ENCODE measurements around the gene DOCK8. TPM values are rescaled to one million over a fixed set of nuclear protein-coding genes. Genes with fewer than 3 reads are reported as not detected.

The DOCK8 gene
- total RNA-seq, 1 experiment from 2014 or later: 0.45 TPM

GRCh38 chr9:371349-371748, 156.7 kb downstream of the DOCK8 start:
- in situ Hi-C loops (cut with HindIII; ENCODE audit: low pct_unique_long_range_greater_than_20kb, low sequenced_read_pairs): no loop called here
- no peak for DNase-seq (ENCODE audit: low read depth, low spot score)

GRCh38 chr9:372128-372527, 157.5 kb downstream of the DOCK8 start:
- in situ Hi-C loops (cut with HindIII; ENCODE audit: low pct_unique_long_range_greater_than_20kb, low sequenced_read_pairs): no loop called here
- no peak for DNase-seq (ENCODE audit: low read depth, low spot score)

- in situ Hi-C loops (cut with HindIII; ENCODE audit: low pct_unique_long_range_greater_than_20kb, low sequenced_read_pairs): no loop called here
- DNase-seq (ENCODE audit: low read depth, low spot score): no peak
Observed at GRCh38 chr9:373759-374206, 159.1 kb downstream of the DOCK8 start.

- in situ Hi-C loops (cut with HindIII; ENCODE audit: low pct_unique_long_range_greater_than_20kb, low sequenced_read_pairs): no loop called here
- no peak for DNase-seq (ENCODE audit: low read depth, low spot score)
Observed at GRCh38 chr9:374736-375135, 160.1 kb downstream of the DOCK8 start.

- in situ Hi-C loops (cut with HindIII; ENCODE audit: low pct_unique_long_range_greater_than_20kb, low sequenced_read_pairs): no loop called here
- no peak for DNase-seq (ENCODE audit: low read depth, low spot score)
Observed at GRCh38 chr9:376115-376514, 161.4 kb downstream of the DOCK8 start.

- in situ Hi-C loops (cut with HindIII; ENCODE audit: low pct_unique_long_range_greater_than_20kb, low sequenced_read_pairs): no loop called here
- no peak for DNase-seq (ENCODE audit: low read depth, low spot score)
Observed at GRCh38 chr9:378263-378662, 163.6 kb downstream of the DOCK8 start.

- in situ Hi-C loops (cut with HindIII; ENCODE audit: low pct_unique_long_range_greater_than_20kb, low sequenced_read_pairs): no loop called here
Observed at GRCh38 chr9:382383-382782, 167.7 kb downstream of the DOCK8 start.

GRCh38 chr9:385818-386398, 171.2 kb downstream of the DOCK8 start:
- in situ Hi-C loops (cut with HindIII; ENCODE audit: low pct_unique_long_range_greater_than_20kb, low sequenced_read_pairs): no loop called here
- peak; percentile 70 for DNase-seq (ENCODE audit: low read depth, low spot score)

More at GRCh38 chr9:382383-382782, 167.7 kb downstream of the DOCK8 start:
- DNase-seq (ENCODE audit: low read depth, low spot score): no peak

- no peak for DNase-seq (ENCODE audit: low read depth, low spot score)
- in situ Hi-C loops (cut with HindIII; ENCODE audit: low pct_unique_long_range_greater_than_20kb, low sequenced_read_pairs): no loop called here
Observed at GRCh38 chr9:389159-389558, 174.5 kb downstream of the DOCK8 start.

- DNase-seq (ENCODE audit: low read depth, low spot score): no peak
- in situ Hi-C loops (cut with HindIII; ENCODE audit: low pct_unique_long_range_greater_than_20kb, low sequenced_read_pairs): no loop called here
Observed at GRCh38 chr9:389758-390157, 175.1 kb downstream of the DOCK8 start.

GRCh38 chr9:392077-392804, 177.6 kb downstream of the DOCK8 start:
- in situ Hi-C loops (cut with HindIII; ENCODE audit: low pct_unique_long_range_greater_than_20kb, low sequenced_read_pairs): no loop called here

GRCh38 chr9:394347-395052, 179.8 kb downstream of the DOCK8 start:
- no peak for DNase-seq (ENCODE audit: low read depth, low spot score)
- in situ Hi-C loops (cut with HindIII; ENCODE audit: low pct_unique_long_range_greater_than_20kb, low sequenced_read_pairs): no loop called here

More at GRCh38 chr9:392077-392804, 177.6 kb downstream of the DOCK8 start:
- DNase-seq (ENCODE audit: low read depth, low spot score): no peak

- no peak for DNase-seq (ENCODE audit: low read depth, low spot score)
- in situ Hi-C loops (cut with HindIII; ENCODE audit: low pct_unique_long_range_greater_than_20kb, low sequenced_read_pairs): no loop called here
Observed at GRCh38 chr9:396396-396795, 181.7 kb downstream of the DOCK8 start.

GRCh38 chr9:398085-398484, 183.4 kb downstream of the DOCK8 start:
- DNase-seq (ENCODE audit: low read depth, low spot score): no peak
- in situ Hi-C loops (cut with HindIII; ENCODE audit: low pct_unique_long_range_greater_than_20kb, low sequenced_read_pairs): no loop called here

- no peak for DNase-seq (ENCODE audit: low read depth, low spot score)
- in situ Hi-C loops (cut with HindIII; ENCODE audit: low pct_unique_long_range_greater_than_20kb, low sequenced_read_pairs): no loop called here
Observed at GRCh38 chr9:401223-401622, 186.6 kb downstream of the DOCK8 start.

GRCh38 chr9:404234-404633, 189.6 kb downstream of the DOCK8 start:
- no peak for DNase-seq (ENCODE audit: low read depth, low spot score)
- in situ Hi-C loops (cut with HindIII; ENCODE audit: low pct_unique_long_range_greater_than_20kb, low sequenced_read_pairs): no loop called here

GRCh38 chr9:405341-405740, 190.7 kb downstream of the DOCK8 start:
- no peak for DNase-seq (ENCODE audit: low read depth, low spot score)
- in situ Hi-C loops (cut with HindIII; ENCODE audit: low pct_unique_long_range_greater_than_20kb, low sequenced_read_pairs): no loop called here

- in situ Hi-C loops (cut with HindIII; ENCODE audit: low pct_unique_long_range_greater_than_20kb, low sequenced_read_pairs): no loop called here
- DNase-seq (ENCODE audit: low read depth, low spot score): no peak
Observed at GRCh38 chr9:406886-407654, 192.4 kb downstream of the DOCK8 start.
